ENCODE measurements around the gene IQCH. TPM values are rescaled to one million over a fixed set of nuclear protein-coding genes. Genes with fewer than 3 reads are reported as not detected.

Gene IQCH
- total and polyA plus RNA-seq, 9 of the 15 experiments (the other 6 are each of a cell fraction or from before 2014, with no cell fraction given): 1.8 to 3.9 (median 2.7) TPM

- TF ChIP-seq REST (IDR thresholded peaks at IDR 0.05; ENCODE audit: borderline replicate concordance): peak; percentile 81; the same call in 1 of the 2 replicates
- no peak for TF ChIP-seq REST (CRISPR knock-in tag; IDR thresholded peaks at IDR 0.05; ENCODE audit: low read depth)
- no peak for TF ChIP-seq BRCA1 (IDR thresholded peaks at IDR 0.05)
- no peak for TF ChIP-seq BRCA1 (CRISPR knock-in tag; IDR thresholded peaks at IDR 0.05)
- peak; percentile 25; the same call in 1 of the 2 replicates for TF ChIP-seq GATAD2B (IDR thresholded peaks at IDR 0.05; ENCODE audit: borderline replicate concordance)
- no peak for TF ChIP-seq MAFK (IDR thresholded peaks at IDR 0.05; ENCODE audit: low read length)
- TF ChIP-seq POLR3A (IDR thresholded peaks at IDR 0.05; ENCODE audit: borderline replicate concordance, extremely low read depth, insufficient read depth, insufficient read length): no peak
- no peak for TF ChIP-seq FOXK1 (CRISPR knock-in tag; IDR thresholded peaks at IDR 0.05; ENCODE audit: borderline replicate concordance)
These were observed 179.0 kb downstream of the IQCH start (continued) for GRCh38 chr15:67433495-67434099.

All from K562 (cell line).